NT2/D1 (cell line): Measurements from ENCODE around the gene ADGRL3.

Source experiments
- DNase-seq: peaks from one replicate; pipeline ENCODE4 v3.0.0-alpha.2; 2011; ENCODE audit warnings: low read depth, low spot score
- H3K27me3 ChIP-seq: 2 replicates; pipeline ENCODE4 v1.6.0; 2011; ENCODE audit warnings: mild to moderate bottlenecking; ENCODE audit not compliant: insufficient read length, insufficient read depth
- H3K36me3 ChIP-seq: 2 replicates; pipeline ENCODE4 v1.6.1; 2011; ENCODE audit warnings: mild to moderate bottlenecking, low read length, mixed read lengths; ENCODE audit not compliant: insufficient read depth, insufficient read length
- H3K4me1 ChIP-seq: 2 replicates; pipeline ENCODE4 v1.5.1; 2011; ENCODE audit not compliant: insufficient read depth, insufficient read length
- H3K4me3 ChIP-seq: 2 replicates; pipeline ENCODE4 v1.5.1; 2011; ENCODE audit warnings: low read depth; ENCODE audit not compliant: insufficient read length
- H3K9ac ChIP-seq: 2 replicates; pipeline ENCODE4 v1.6.0; 2011; ENCODE audit warnings: low read depth; ENCODE audit not compliant: insufficient read length
- H3K9me3 ChIP-seq: 2 replicates; pipeline ENCODE4 v1.5.1; 2011; ENCODE audit warnings: mild to moderate bottlenecking, low read length; ENCODE audit not compliant: insufficient read depth
- SUZ12 ChIP-seq: IDR thresholded peaks from 2 replicates; pipeline ENCODE4 v1.6.1; 2011; ENCODE audit not compliant: insufficient read length, insufficient read depth; ENCODE audit errors: extremely low read depth
- YY1 ChIP-seq: IDR thresholded peaks from 2 replicates; pipeline ENCODE4 v1.6.1; 2011; ENCODE audit not compliant: insufficient read length, insufficient read depth
- ZNF274 ChIP-seq: IDR thresholded peaks from 2 replicates; pipeline ENCODE4 v1.6.1; 2011; ENCODE audit warnings: mild to moderate bottlenecking, low read depth, low read length

ADGRL3 gene

GRCh38 chr4:61277785-61278760 lies 77.9 kb downstream of the ADGRL3 start:
- TF ChIP-seq YY1, result no peak
- no peak overlapping the region for H3K4me3 ChIP-seq
- no peaks in the 10 kb centered on the region for H3K36me3 ChIP-seq
- no peak overlapping the region for H3K9ac ChIP-seq
- no peaks in the 10 kb centered on the region for H3K9me3 ChIP-seq
- no peaks in the 10 kb centered on the region for H3K4me1 ChIP-seq
- DNase-seq, result no peak
- no peaks in the 10 kb centered on the region for H3K27me3 ChIP-seq

- H3K9ac ChIP-seq, result no peak overlapping the region
- H3K27me3 ChIP-seq, result no peaks in the 10 kb centered on the region
- no peak for TF ChIP-seq ZNF274
- no peak for TF ChIP-seq SUZ12
- no peak for TF ChIP-seq YY1
- H3K4me1 ChIP-seq, result no peaks in the 10 kb centered on the region
- no peaks in the 10 kb centered on the region for H3K36me3 ChIP-seq
- H3K9me3 ChIP-seq, result no peaks in the 10 kb centered on the region
- no peak overlapping the region for H3K4me3 ChIP-seq
- DNase-seq, result no peak
Measured at GRCh38 chr4:61292322-61292721, 92.2 kb downstream of the ADGRL3 start.

- DNase-seq, result no peak
- Histone ChIP-seq H3K4me1 (no peaks in the 10 kb centered on the region), H3K4me3 (no peak overlapping the region), H3K27me3 (no peaks in the 10 kb centered on the region), H3K9ac (no peak overlapping the region), H3K36me3 (no peaks in the 10 kb centered on the region), H3K9me3 (no peaks in the 10 kb centered on the region)
- no peak for TF ChIP-seq YY1
- TF ChIP-seq ZNF274, result no peak
- TF ChIP-seq SUZ12, result no peak
Measured at GRCh38 chr4:61293707-61294400, 93.7 kb downstream of the ADGRL3 start.

GRCh38 chr4:61294936-61295335 lies 94.8 kb downstream of the ADGRL3 start:
- H3K36me3 ChIP-seq, result no peaks in the 10 kb centered on the region
- no peak for DNase-seq
- TF ChIP-seq YY1 (no peak), ZNF274 (no peak)
- H3K9me3 ChIP-seq, result no peaks in the 10 kb centered on the region
- H3K9ac ChIP-seq, result no peak overlapping the region
- H3K4me1 ChIP-seq, result no peaks in the 10 kb centered on the region
- H3K27me3 ChIP-seq, result no peaks in the 10 kb centered on the region
- no peak overlapping the region for H3K4me3 ChIP-seq

GRCh38 chr4:61296144-61296543 lies 96.0 kb downstream of the ADGRL3 start:
- DNase-seq, result no peak
- no peak overlapping the region for H3K9ac ChIP-seq
- H3K9me3 ChIP-seq, result no peaks in the 10 kb centered on the region
- H3K4me3 ChIP-seq, result no peak overlapping the region
- no peaks in the 10 kb centered on the region for H3K36me3 ChIP-seq
- H3K27me3 ChIP-seq, result no peaks in the 10 kb centered on the region
- no peaks in the 10 kb centered on the region for H3K4me1 ChIP-seq
- TF ChIP-seq SUZ12, result no peak
- TF ChIP-seq YY1, result no peak
- TF ChIP-seq ZNF274, result no peak

- Histone ChIP-seq H3K9me3 (no peaks in the 10 kb centered on the region), H3K36me3 (no peaks in the 10 kb centered on the region), H3K9ac (no peak overlapping the region), H3K4me3 (no peak overlapping the region), H3K27me3 (no peaks in the 10 kb centered on the region), H3K4me1 (no peaks in the 10 kb centered on the region)
- TF ChIP-seq YY1 (no peak), ZNF274 (no peak), SUZ12 (no peak)
- DNase-seq, result no peak
Measured at GRCh38 chr4:61298178-61298740, 98.1 kb downstream of the ADGRL3 start.

GRCh38 chr4:61299316-61299715 lies 99.2 kb downstream of the ADGRL3 start:
- TF ChIP-seq SUZ12 (no peak), YY1 (no peak), ZNF274 (no peak)
- DNase-seq, result no peak
- Histone ChIP-seq H3K36me3 (no peaks in the 10 kb centered on the region), H3K9ac (no peak overlapping the region), H3K4me1 (no peaks in the 10 kb centered on the region), H3K27me3 (no peaks in the 10 kb centered on the region), H3K9me3 (no peaks in the 10 kb centered on the region), H3K4me3 (no peak overlapping the region)
